Measurements from ENCODE around the gene WDR3. TPM values are rescaled to one million over a fixed set of nuclear protein-coding genes. Genes with fewer than 3 reads are reported as not detected.

WDR3 gene
- total and polyA plus RNA-seq, 2 donors (not counting 3 experiments of a cell fraction or from before 2014, with no cell fraction given) = 12.4 to 27.7 TPM

GRCh38 chr1:117933769-117934168 lies 4.2 kb downstream of the WDR3 start:
- Histone ChIP-seq H3K79me2 (ENCODE audit: control insufficient read depth, insufficient read depth, low read length) (peaks cover 40% of the 10 kb centered on the region), H3K9ac (replicated peaks; ENCODE audit: extremely low read depth, insufficient read depth, low read length) (no peak overlapping the region), H3K27me3 (ENCODE audit: control insufficient read depth in 2 of 2, insufficient read depth in 2 of 2, low read length in 2 of 2) (no peaks in the 10 kb centered on the region), H3K4me2 (ENCODE audit: insufficient read depth, low read length) (no peak overlapping the region), H4K20me1 (replicated peaks; ENCODE audit: control insufficient read depth, extremely low read depth, insufficient read depth, low read length) (no peaks in the 10 kb centered on the region), H2AFZ (ENCODE audit: low read depth, low read length) (no peak overlapping the region), H3K4me1 (ENCODE audit: control insufficient read depth, extremely low read depth, insufficient read depth, low read length) (peaks cover 9% of the 10 kb centered on the region), H3K27ac (ENCODE audit: insufficient read depth, low read depth, low read length) (no peak overlapping the region), H3K36me3 (ENCODE audit: control insufficient read depth in 2 of 2, extremely low read depth in 1 of 2, insufficient read depth in 2 of 2, low read length in 2 of 2) (peaks cover 9 to 13% of the 10 kb centered on the region in 2 experiments), H3K4me3 (replicated peaks in 1 of 3; ENCODE audit: insufficient read depth in 1 of 3, low read depth in 1 of 3, low read length in 3 of 3) (no peak overlapping the region), H3K9me3 (replicated peaks; ENCODE audit: control insufficient read depth, insufficient read depth, low read length) (no peaks in the 10 kb centered on the region), H3K9me1 (replicated peaks; ENCODE audit: control insufficient read depth, extremely low read depth, insufficient read depth, low read length) (no peaks in the 10 kb centered on the region)
- dilution Hi-C loops (cut with MboI; ENCODE audit: extremely low pct_ligation_motif_present, low sequenced_read_pairs) = no loop called here
- no TSS peak for BruUV-seq (replicated peaks)
- POLR2A ChIA-PET = no interaction called here
- FAIRE-seq (no peak), DNase-seq (ENCODE audit: low read depth, low spot score) (no peak)
- CTCF ChIA-PET = interaction anchor here (2.2 kb wide), 1 partner anchor 38 kb away, joined by 10 read pairs; no protein-coding TSS in a partner anchor
- intact Hi-C loops (cut with micrococcal nuclease) = loop anchor here (10.0 kb wide), 1 partner anchor 569 kb away; the partner anchor contains the start of gene MAN1A2
- TF ChIP-seq FOS (IDR thresholded peaks at IDR 0.05; ENCODE audit: borderline replicate concordance, insufficient read depth, low read length) = no peak
- no peak for TF ChIP-seq MYC (IDR thresholded peaks at IDR 0.05; ENCODE audit: low read depth, low read length)
- TF ChIP-seq MAX (IDR thresholded peaks at IDR 0.05; ENCODE audit: insufficient read depth, insufficient read length) = no peak
- TF ChIP-seq POLR2AphosphoS5 (IDR thresholded peaks at IDR 0.05; ENCODE audit: insufficient read depth, low read depth, low read length) = no peak
- TF ChIP-seq POLR2A (IDR thresholded peaks at IDR 0.05; ENCODE audit: low read depth, low read length) = no peak
- no peak for TF ChIP-seq CTCF (IDR thresholded peaks at IDR 0.05; ENCODE audit: extremely low read depth in 1 of 2, insufficient read depth in 1 of 2, low read depth in 1 of 2, low read length in 2 of 2)
- no peak for TF ChIP-seq EZH2 (IDR thresholded peaks at IDR 0.05; ENCODE audit: borderline replicate concordance, low read depth, low read length, severe bottlenecking)
- no peak for TF ChIP-seq JUN (IDR thresholded peaks at IDR 0.05; ENCODE audit: borderline replicate concordance, insufficient read depth, insufficient read length, low read depth)
- no peak for TF ChIP-seq GATA2 (IDR thresholded peaks at IDR 0.05; ENCODE audit: insufficient read depth, insufficient read length, low read depth, low read length)

Measured in endothelial cell of umbilical vein (primary cell).